GM23338 (cell line): ENCODE data around the gene MAP3K7CL.

Experiments used
- CREB1 ChIP-seq: fragments of 250-450 bp; sonication (Bioruptor Pico); IDR thresholded peaks from 2 replicates; pipeline ENCODE4 v1.5.0; 2020; ENCODE audit warnings: low read depth, mild to moderate bottlenecking, moderate library complexity
- CTCF ChIP-seq, 2 experiments: fragments of 200-600 bp in 1 of 2; sonication (generic) in 1 of 2; conservative IDR thresholded peaks; 2 replicates each; pipeline versions ENCODE4 v1.5.1 to v1.6.1; 2016 to 2017; ENCODE audit warnings: antibody characterized with exemption in 2 of 2, low read depth in 2 of 2, mild to moderate bottlenecking in 2 of 2, moderate library complexity in 1 of 2
- ETS1 ChIP-seq: IDR thresholded peaks from 2 replicates; pipeline ENCODE4 v1.6.1; 2016; ENCODE audit warnings: antibody characterized with exemption
- EZH2 ChIP-seq: fragments of 200-600 bp; sonication (generic); IDR thresholded peaks from one replicate; pipeline ENCODE4 v1.8.0; 2017; ENCODE audit warnings: antibody characterized with exemption, mild to moderate bottlenecking, low read depth; ENCODE audit not compliant: unreplicated experiment
- EZH2phosphoT487 ChIP-seq: fragments of 200-600 bp; sonication (generic); IDR thresholded peaks from one replicate; pipeline ENCODE4 v1.8.1; 2018; ENCODE audit warnings: antibody characterized with exemption; ENCODE audit not compliant: unreplicated experiment
- JUNB ChIP-seq: IDR thresholded peaks from one replicate; pipeline ENCODE4 v1.6.1; 2016; ENCODE audit warnings: antibody characterized with exemption; ENCODE audit not compliant: unreplicated experiment
- NANOG ChIP-seq: IDR thresholded peaks from 2 replicates; pipeline ENCODE4 v1.6.1; 2016; ENCODE audit warnings: antibody characterized with exemption, borderline replicate concordance
- POLR2AphosphoS5 ChIP-seq: IDR thresholded peaks from 2 replicates; pipeline ENCODE4 v1.6.1; 2016; ENCODE audit warnings: antibody characterized with exemption, low read depth
- REST ChIP-seq: IDR thresholded peaks from one replicate; pipeline ENCODE4 v1.6.1; 2018; ENCODE audit warnings: antibody characterized with exemption; ENCODE audit not compliant: unreplicated experiment
- ZNF114 ChIP-seq: fragments of 250-450 bp; sonication (Bioruptor Pico); IDR thresholded peaks from 2 replicates; pipeline ENCODE4 v1.5.0; 2020; ENCODE audit warnings: mild to moderate bottlenecking, moderate library complexity
- ZNF331 ChIP-seq: fragments of 250-450 bp; sonication (Bioruptor Pico); IDR thresholded peaks from 2 replicates; pipeline ENCODE4 v1.5.0; 2020; ENCODE audit warnings: low read depth, mild to moderate bottlenecking, moderate library complexity
- ZNF462 ChIP-seq: fragments of 250-450 bp; sonication (Bioruptor Pico); IDR thresholded peaks from 2 replicates; pipeline ENCODE4 v1.5.0; 2020; ENCODE audit warnings: mild to moderate bottlenecking, moderate library complexity

GRCh38 chr21:29205988-29206387 lies 75.5 kb downstream of the MAP3K7CL start:
- TF ChIP-seq REST (no peak), CTCF (conservative IDR thresholded peaks at IDR 0.05; ENCODE audit: low read depth in 2 of 2) (no peak), POLR2AphosphoS5 (no peak), EZH2phosphoT487 (no peak), EZH2 (no peak), ZNF114 (no peak), ETS1 (no peak), CREB1 (CRISPR knock-in tag) (no peak), JUNB (no peak), NANOG (no peak), ZNF331 (CRISPR knock-in tag) (no peak), ZNF462 (CRISPR knock-in tag) (no peak)
